NCI-H146 treated with DMSO at 0.1 percent for 48 hours (cell line): ENCODE measurements around the gene SELENOH.
A peak's percentile ranks its signal among the peaks of the same experiment; 100 is the strongest.
"Not testable (repeated sequence)": the region's sequence is repeated elsewhere in the genome, so short reads cannot be mapped to it uniquely, and the experiment has no call there.

Source experiments
- DNase-seq: peaks from one replicate; lab custom pipeline; 2025; ENCODE audit not compliant: unreplicated experiment; lab: John Stamatoyannopoulos, UW

Gene SELENOH, protein sequence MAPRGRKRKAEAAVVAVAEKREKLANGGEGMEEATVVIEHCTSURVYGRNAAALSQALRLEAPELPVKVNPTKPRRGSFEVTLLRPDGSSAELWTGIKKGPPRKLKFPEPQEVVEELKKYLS

DNA sequence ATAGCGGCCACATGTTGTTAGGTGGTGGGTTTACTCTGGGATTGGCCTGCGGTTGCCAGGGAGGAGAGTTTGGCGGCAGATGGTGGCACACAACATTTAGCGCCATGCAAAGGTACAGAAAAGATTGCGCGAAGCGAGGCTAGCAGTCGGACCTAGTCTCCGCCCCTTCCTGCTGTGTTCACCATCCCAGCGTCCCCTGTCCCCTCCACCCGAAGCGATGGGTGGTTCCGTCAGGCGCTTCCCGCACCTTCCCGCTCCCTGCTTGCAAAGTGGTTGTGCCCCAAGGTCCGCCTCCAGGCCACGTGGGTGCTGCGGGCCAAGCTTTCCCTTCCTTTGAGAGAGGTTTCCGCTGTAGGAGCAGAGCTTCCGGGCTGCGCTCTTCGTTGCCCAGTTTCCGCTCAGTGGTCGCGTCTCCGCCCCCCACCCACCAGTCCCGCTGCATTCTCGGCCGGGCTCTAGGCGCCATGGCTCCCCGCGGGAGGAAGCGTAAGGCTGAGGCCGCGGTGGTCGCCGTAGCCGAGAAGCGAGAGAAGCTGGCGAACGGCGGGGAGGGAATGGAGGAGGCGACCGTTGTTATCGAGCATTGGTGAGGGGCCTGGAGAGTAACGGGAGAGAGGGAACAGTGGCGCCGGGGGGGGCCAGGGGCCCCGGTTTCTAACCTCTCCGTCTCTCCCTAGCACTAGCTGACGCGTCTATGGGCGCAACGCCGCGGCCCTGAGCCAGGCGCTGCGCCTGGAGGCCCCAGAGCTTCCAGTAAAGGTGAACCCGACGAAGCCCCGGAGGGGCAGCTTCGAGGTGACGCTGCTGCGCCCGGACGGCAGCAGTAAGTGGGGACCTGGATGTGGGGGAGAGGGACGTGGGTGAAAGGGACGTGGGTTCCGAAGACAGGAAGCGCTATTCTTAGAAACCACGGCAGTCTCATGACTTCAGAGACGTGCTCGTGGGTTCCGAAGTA lies at the start of gene SELENOH:
Gene SELENOH, plus strand, starts transcription at position 360 of the 955 bp plus-strand sequence. Its CDS starts 105 bp downstream, at position 465.
- DNase-seq: peak; percentile 94

DNA sequence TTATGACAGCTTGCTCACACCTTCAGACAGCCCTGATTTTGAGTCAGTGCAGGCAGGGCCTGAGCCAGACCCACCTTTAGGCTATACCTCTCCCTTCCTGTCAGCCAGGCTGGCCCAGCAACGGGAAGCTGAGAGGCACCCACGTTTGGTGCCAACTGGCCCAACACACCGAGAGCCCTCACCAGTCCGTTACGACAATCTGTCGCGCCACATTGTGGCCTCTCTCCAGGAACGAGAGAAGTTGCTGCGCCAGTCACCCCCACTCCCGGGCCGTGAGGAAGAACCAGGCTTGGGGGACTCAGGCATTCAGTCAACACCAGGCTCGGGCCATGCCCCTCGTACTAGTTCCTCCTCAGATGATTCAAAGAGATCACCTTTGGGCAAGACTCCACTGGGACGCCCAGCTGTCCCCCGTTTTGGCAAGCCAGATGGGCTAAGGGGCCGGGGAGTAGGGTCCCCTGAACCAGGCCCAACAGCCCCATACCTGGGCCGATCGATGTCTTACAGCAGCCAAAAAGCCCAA lies 42.4 kb upstream of the SELENOH start:
- no peak for DNase-seq

DNA sequence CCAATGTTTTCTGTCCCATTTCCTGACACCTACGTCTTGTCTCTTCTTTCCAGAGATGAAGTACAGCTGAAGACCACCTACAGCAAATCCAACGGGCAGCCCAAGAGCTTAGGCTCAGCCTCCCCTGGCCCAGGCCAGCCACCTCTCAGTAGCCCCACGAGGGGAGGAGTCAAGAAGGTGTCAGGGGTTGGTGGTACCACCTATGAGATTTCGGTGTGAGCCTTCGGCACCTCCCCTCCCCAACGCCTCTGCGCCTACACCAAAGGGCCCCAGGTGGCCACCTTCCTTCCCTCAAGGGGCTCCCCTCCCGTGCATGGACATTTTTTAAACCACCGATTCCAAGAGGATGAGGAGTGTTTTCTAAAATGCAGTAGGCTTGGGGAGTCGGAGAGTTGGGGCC lies 41.5 kb upstream of the SELENOH start:
- DNase-seq: no peak

DNA sequence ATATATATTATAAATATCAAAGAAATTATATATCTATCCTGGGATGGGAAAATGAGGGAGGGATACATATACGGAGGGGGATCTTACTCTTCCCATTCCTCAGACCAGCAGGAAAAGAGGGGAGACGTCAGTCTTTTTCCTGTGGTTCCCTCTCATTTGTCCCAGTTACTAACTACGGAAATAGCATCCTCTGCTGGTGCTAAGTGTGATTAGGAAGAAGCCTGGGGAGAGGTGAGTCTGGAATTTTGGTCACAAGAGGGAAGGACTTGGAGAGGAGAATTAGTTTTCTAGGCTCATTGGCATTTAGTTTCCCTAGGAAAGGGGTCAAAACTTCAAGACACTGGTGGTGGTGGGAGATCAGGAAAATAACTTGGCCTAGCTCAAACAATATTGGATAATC lies 40.9 kb upstream of the SELENOH start:
- no peak for DNase-seq

DNA sequence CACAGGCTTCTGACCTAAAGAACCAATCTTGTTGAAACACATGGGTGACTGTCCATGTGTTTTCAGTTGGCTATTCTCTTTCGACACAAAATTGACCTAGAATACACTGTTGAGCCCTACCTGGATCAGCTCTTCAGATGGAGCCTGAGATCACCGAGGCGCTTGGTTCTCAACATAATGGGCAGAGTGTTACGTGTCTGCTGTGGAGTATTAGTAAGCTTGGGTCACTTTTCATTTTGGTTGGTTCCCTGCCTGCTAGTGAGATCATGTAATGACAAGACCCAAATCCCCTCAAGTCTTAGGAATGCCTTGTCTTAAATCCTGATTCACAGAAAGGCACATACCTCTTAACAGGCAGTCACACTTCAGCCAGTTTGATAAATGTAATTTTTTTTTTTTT lies 38.0 kb upstream of the SELENOH start:
- DNase-seq: no peak

DNA sequence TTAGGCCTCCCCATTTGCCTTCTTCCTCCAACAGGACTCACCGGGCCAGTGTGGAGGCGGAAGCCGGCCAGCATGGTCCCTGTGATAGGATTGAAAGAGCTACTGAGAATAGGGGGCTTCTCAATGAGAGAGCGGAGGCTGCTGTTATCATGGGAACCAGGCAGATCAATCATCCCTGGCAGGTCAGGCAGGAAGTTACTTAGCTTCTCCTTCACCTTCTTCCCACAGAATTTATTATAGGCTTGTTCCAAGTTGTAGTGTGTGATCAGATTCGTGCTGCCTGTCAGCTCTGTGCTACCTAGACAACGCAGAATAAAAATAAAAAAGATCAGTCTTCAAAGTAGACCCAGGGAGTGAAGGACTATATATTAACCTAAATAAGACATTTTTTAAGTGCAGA lies 36.4 kb upstream of the SELENOH start:
- no peak for DNase-seq

DNA sequence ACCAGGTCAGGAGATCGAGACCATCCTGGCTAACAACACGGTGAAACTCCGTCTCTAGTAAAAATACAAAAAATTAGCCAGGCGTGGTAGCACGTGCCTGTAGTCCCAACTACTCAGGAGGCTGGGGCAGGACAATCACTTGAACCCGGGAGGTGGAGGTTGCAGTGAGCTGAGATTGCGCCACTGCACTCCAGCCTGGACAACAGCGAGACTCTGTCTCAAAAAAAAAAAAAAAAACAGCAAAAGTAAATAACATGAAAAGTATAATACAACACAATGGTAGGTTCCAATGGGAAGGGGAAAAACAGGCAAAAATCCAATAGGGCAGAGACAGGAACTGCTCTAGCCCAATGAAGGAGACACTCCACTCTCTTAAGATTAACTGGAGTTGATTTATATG lies 35.9 kb upstream of the SELENOH start:
- DNase-seq: not testable (repeated sequence)

DNA sequence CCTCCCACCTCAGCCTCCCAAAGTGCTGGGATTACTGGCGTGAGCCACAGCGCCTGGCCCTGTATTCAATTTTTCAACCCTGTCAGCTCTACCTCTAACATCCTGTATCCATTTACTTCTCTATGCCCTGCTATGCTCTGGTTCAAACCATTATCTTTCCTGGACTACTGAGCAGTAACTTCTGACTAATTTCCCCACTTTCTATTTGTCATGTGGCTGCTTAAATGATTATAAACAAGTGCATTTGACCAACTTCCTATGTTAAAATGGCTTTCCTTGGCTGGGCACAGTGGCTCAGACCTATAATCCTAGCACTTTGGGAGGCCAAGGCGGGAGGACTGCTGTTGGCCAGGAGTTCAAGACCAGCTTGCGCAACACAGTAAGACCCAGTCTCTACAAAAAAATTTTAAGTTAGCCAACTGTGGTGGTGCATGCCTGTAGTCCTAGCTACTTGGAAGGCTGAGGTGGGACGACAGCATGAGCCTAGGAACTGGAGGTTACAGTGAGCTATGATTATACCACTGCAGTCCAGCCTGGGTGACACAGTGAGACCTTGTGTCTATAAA lies 31.4 kb upstream of the SELENOH start:
- no peak for DNase-seq

DNA sequence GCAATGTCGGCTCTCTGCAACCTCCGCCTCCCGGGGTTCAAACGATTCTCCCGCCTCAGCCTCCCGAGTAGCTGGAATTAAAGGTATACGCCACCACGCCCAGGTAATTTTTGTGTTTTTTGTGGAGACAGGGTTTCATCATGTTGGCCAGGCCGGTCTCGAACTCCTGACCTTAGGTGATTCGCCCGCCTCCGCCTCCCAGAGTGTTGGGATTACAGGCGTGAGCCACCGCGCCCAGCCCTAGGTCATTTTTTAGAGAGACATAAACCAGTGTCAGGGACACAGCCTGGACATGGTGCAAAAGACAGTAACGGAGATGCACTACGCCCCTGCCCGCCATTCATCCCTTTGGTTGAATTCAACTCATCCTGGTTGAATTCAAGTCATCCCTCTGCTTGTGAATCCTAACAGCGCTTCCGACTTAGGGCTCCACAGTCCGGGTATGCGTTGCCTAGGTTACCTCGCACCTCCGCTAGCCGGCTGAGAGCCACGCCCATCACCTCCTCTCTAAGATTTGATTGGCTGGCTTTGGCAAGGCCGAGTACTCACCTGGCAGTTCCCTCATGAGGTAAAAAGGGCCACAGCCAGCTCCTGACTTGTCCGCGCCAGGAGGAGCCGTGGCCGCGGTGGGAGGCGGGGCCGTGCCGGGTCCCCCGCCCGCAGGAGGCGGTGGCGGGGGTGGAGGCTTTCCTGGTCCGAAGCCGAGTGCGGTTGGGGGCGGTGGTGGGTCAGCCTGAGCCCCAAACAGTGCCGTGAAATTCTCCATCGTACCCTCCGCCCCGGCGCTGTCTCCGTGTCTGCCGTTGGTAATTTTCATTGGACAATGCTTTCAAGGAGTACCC lies 29.7 kb upstream of the SELENOH start, which contains the start of gene MED19:
Gene MED19, minus strand, starts transcription at position 802 of the 842 bp plus-strand sequence. Its CDS starts 36 bp downstream, at position 766.
- peak; percentile 90 for DNase-seq

DNA sequence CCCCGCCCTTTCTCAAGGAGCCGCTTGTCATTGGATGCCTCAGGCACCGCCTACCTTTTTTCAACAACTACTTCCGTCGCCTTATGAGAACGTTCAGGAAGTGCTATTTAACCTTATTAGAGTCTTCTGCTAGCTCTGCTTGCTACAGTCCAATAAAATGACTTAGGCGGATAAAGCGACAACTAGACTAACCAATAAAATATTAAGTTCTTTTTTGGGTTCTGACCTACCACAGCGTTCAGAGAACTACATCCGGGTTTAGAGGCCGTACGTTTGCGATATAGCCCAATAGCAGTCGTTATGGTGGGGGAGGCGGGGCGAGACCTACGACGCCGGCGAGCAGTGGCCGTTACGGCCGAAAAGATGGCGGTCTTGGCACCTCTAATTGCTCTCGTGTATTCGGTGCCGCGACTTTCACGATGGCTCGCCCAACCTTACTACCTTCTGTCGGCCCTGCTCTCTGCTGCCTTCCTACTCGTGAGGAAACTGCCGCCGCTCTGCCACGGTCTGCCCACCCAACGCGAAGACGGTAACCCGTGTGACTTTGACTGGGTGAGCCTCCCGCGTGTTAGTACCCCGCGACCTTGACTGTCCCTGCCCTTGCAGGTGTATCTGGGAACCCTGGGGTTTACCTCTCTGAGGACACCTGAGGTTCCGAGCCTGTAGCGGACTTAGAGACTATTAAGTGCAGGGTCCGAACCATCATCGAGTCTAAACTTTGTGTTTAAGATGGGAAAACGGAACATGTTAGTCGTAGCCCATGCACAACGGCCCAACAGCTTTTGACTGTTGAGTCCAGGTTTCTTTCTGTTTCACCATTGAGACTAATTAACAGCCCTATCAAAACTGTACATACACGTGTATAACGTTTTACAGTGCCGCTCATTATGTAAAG lies 28.8 kb upstream of the SELENOH start, which contains the start of gene TMX2:
Gene TMX2, plus strand, starts transcription at position 338 of the 895 bp plus-strand sequence. Its CDS starts 26 bp downstream, at position 364.
- peak; percentile 99 for DNase-seq

DNA sequence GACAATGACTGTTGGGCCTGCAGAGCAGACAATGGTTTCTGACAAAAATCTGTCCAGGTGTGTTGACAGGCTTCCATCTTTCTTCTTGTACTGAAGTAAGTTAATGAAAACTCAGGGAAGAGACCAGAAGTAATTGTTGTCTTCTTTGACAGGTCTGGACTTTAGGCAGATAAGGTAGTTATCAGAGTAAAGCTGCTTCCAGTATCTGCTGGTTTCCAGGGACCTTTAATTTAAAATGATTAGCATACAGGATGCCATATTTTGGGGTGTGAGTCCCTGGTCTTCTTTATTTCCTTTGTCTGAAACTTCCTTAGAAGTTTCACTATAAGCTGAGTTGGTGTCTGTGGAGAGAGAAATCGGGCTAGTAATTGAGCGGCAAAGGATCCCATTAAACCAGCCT lies 27.5 kb upstream of the SELENOH start:
- DNase-seq: no peak

DNA sequence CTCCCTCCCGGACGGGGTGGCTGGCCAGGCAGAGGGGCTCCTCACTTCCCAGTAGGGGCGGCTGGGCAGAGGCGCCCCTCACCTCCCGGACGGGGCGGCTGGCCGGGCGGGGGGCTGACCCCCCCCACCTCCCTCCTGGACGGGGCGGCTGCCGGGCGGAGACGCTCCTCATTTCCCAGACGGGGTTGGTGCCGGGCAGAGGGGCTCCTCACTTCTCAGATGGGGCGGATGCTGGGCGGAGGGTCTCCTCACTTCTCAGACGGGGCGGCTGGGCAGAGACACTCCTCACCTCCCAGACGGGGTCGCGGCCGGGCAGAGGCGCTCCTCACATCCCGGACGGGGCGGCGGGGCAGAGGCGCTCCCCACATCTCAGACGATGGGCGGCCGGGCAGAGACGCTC lies 24.6 kb upstream of the SELENOH start:
- DNase-seq: not testable (repeated sequence)

DNA sequence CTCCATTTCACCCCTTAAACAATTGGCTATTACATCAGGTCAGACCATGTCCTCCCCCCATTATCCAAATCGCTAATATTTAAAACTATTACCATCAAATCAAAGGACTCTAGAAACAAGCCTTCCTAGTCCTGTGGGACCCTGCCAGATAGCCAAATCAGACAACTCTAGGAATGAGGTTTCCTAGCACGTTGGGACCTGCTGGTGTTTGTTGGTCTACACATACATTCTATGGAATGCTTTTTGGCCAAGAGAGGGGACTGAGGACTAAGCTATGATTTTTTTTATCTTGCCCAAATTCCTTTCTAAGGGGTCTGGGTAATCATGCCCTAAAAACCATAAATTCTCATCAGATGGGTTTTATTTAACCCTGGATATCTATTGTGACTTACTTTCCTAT lies 14.1 kb upstream of the SELENOH start:
- no peak for DNase-seq

DNA sequence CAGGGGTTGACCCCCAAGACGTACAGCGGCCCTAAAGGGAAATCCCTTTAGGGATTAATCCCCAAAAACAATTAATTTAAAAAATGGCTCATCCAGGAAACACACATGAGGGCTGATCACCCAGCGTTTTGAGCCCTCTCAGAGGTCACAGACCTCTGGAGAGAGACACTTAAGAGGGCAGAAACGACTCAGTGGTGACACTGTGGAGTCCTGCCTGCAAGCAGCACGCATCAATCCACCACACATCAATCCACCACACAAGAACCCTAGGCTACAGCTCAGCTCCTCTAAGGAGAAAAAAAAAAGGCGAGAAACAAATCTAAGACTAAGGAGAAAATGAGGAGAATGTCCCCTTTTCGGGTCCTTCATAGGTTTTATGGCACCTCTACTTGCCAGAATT lies 12.5 kb upstream of the SELENOH start:
- no peak for DNase-seq

DNA sequence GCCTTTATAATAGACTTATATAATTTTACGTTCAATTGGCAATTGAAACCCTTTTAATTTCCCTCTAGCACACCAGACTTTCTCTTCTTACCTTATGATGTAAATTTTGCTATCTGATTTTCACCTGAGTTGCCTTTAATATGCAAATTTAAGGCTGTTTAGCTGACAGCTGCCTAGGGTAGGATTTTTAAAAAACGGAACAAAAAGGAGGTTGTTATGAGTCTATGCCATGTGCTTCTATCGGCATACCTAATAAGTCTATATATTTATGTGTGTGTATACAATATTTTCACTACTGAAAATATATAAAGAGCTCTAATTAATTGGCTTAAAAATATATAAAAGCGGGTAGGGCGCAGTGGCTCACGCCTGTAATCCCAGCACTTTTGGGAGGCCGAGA lies 11.8 kb upstream of the SELENOH start:
- no peak for DNase-seq

DNA sequence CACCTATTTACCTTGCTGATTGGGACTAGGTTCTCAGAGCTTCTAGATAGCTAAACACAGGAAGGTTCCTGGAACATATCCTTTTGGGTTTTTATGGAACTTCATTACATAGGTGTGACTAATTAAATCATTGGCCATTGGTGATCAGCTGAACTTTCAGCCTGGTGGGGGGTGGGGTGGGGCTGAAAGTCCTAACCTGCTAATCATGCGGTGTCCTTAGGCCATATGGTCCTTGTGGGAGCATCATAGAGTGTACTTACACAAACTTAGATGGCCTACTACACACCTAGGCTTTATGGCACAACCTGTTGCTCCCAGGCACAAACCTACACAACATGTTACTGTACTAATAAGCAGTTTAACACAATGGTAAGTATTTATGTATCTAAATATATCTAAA lies 8.6 kb upstream of the SELENOH start:
- no peak for DNase-seq

DNA sequence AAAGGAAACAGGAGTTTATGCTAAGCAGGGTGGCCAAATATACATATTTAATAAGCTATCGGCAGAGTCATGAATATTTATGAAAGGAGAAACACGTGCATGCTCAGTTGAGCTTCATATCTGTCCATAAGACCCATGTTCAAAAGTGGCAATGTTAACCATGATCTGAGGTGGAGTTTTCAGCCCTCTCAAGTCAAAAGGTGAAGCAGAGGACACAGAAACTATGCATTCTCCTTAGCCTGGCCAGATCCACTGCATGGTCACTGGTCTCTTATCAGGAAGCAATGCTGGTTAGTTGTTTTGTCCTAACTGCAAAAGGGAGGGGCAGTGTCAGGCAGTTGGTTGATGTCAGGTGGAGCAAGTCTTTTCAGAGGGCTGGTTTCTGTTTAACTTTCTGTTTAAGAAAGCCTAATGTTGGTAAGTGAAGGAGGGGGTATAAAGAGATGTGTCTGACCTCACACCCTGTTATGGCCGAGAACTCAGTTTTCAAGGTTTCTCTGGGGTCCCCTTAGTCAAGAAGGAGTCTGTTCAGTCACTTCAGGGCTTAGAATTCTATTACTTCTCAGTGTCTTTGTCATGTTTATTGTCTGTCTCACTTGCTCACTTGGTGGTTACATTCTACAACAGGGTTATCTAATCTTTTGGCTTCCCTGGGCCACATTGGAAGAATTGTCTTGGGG lies 5.5 kb upstream of the SELENOH start:
- DNase-seq: no peak

DNA sequence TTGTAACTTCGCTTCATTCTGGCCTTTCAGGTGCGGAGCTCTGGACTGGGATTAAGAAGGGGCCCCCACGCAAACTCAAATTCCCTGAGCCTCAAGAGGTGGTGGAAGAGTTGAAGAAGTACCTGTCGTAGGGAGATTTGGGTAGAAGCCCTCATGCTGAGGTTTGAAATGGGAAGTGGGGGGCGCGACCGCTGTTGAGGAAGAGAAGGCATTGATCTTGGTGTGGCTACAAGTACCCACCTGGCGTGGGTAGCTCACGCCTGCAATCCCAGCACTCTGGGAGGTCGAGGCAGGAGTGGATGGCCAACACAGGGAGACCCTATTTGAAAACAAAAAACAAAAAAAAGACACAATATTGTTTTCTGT lies 779 bp downstream of the SELENOH start:
- DNase-seq: no peak

DNA sequence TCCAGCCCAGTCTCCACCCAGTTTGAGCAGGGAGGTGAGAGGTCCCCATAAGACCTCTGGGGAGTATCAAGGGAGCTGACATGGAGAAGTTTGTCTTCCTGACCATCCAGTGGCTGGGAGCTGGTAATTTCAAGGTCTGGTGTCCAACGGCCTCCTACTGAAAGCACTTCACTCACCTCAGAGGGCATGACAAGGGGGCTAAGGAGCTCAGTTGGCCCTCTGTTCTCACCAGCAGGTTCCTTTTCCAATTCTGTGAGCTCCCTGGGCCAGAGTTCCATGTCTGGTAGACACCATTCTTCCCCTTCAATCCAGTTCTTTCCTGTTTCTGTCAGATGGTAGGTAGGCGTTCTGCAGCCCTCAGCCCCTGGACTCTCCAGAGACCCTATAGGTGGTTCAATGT lies 3.1 kb downstream of the SELENOH start:
- DNase-seq: no peak
